Body of pancreas (tissue), 4 donors: ENCODE data around the gene GRID2IP. TPM values are rescaled to one million over a fixed set of nuclear protein-coding genes. Genes with fewer than 3 reads are reported as not detected.

Experiments
- ATAC-seq: fragments of 150-250 bp; one replicate; pipeline ENCODE4 v1.9.1; 2016
- DNase-seq, 4 donors: peaks; one replicate each; pipeline ENCODE4 v3.0.0-alpha.2; 2019
- H3K27ac ChIP-seq, 4 donors: fragments of 200-600 bp; sonication (generic); 1 replicate in 3 of 4; 2 replicates in 1 of 4; pipeline versions ENCODE4 v1.5.1 to v1.6.1; 2016 to 2019; ENCODE audit warnings: mild to moderate bottlenecking in 1 of 4, mixed read lengths in 1 of 4, moderate library complexity in 1 of 4
- H3K27me3 ChIP-seq, 2 donors: fragments of 200-600 bp; sonication (generic); one replicate each; pipeline ENCODE4 v1.6.0; 2016; ENCODE audit warnings: mild to moderate bottlenecking in 1 of 2
- H3K36me3 ChIP-seq, 2 donors: fragments of 200-600 bp; sonication (generic); replicated peaks in 1 of 2; 2 replicates each; pipeline ENCODE4 v1.5.1; 2016; ENCODE audit warnings: low read depth in 2 of 2; ENCODE audit not compliant: insufficient read depth in 1 of 2
- H3K4me1 ChIP-seq: fragments of 200-600 bp; sonication (generic); one replicate; pipeline ENCODE4 v1.6.0; 2016
- H3K4me3 ChIP-seq, 2 donors: fragments of 200-600 bp; sonication (generic); 1 replicate in 1 of 2; 2 replicates in 1 of 2; pipeline ENCODE4 v1.5.1; 2016 to 2019
- H3K9me3 ChIP-seq, 3 donors: fragments of 200-600 bp; sonication (generic); 1 replicate in 2 of 3; 2 replicates in 1 of 3; pipeline ENCODE4 v1.5.1; 2016
- POLR2A ChIP-seq, 3 donors: fragments of 450-650 bp; IDR thresholded peaks; one replicate each; pipeline ENCODE4 v1.6.1; 2016; ENCODE audit warnings: antibody characterized with exemption in 3 of 3, mild to moderate bottlenecking in 2 of 3
- WGBS, 2 donors: methylation state at CpG; one replicate each; pipeline ENCODE4 v1.1.5; 2017; 5-methylcytosine and 5-hydroxymethylcytosine counted together
- intact Hi-C: fragments of 100-400 bp; cut with DNase I; formaldehyde crosslinking; loops from one replicate; pipeline ENCODE4 v1.15.1; 2023
- total RNA-seq, 2 donors: library from RNA; depleted of rRNA; stranded (reverse); fragments of >200 nt; gene quantifications; one replicate each; pipeline ENCODE4 v1.1.0, GENCODE V29; 2016
- TF ChIP-seq, protein P1 (sequence below), 7 experiments: fragments of 450-650 bp in 4 of 7; fragments of 200-600 bp in 3 of 7; sonication (generic) in 3 of 7; IDR thresholded peaks; one replicate each; pipeline ENCODE4 v1.5.1; 2016 to 2019; ENCODE audit warnings: antibody characterized with exemption in 7 of 7

The GRID2IP gene
- total RNA-seq, 2 donors from 2014 or later: 1.0 to 1.6 TPM

DNA sequence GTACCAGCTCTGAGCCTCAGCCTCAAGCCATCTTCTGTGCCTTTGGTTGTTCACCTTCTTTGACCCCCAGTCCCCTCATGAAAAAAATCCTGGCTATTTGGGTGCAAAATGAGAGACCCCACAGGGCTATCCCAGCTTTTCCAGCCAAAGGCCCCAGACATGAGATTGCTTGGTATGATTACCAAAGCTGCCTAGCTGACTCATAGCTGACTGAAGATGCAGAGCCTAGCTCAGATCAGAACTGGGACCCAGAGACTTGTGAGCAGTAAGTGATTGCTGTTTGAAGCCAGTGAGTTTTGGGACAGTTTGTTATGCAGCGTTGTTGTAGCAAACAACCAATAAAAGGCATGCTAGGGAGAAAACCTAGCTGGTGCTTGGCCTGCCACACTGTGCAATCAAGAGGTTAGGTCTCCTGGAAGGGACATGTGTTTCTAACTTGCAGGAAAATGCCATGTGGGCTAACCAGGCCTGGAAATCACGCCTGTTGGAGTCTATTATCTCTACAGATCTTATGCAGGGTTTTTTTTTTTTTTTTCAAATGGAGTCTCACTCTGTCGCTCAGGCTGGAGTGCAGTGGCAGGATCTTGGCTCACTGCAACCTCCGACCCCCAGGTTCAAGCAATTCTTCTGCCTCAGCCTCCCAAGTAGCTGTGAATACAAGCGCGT is 55.5 kb downstream of the GRID2IP start:
- ATAC-seq: no peak
- Histone ChIP-seq H3K36me3 (no peaks in the 10 kb centered on the region), H3K4me1 (no peaks in the 10 kb centered on the region), H3K4me3 (no peak overlapping the region), H3K9me3 (no peaks in the 10 kb centered on the region), H3K27me3 (no peaks in the 10 kb centered on the region), H3K27ac (no peak overlapping the region)
- intact Hi-C loops: no loop called here
- TF ChIP-seq, protein P1, sequence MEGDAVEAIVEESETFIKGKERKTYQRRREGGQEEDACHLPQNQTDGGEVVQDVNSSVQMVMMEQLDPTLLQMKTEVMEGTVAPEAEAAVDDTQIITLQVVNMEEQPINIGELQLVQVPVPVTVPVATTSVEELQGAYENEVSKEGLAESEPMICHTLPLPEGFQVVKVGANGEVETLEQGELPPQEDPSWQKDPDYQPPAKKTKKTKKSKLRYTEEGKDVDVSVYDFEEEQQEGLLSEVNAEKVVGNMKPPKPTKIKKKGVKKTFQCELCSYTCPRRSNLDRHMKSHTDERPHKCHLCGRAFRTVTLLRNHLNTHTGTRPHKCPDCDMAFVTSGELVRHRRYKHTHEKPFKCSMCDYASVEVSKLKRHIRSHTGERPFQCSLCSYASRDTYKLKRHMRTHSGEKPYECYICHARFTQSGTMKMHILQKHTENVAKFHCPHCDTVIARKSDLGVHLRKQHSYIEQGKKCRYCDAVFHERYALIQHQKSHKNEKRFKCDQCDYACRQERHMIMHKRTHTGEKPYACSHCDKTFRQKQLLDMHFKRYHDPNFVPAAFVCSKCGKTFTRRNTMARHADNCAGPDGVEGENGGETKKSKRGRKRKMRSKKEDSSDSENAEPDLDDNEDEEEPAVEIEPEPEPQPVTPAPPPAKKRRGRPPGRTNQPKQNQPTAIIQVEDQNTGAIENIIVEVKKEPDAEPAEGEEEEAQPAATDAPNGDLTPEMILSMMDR (IDR thresholded peaks at IDR 0.05): no peak
- no peak for TF ChIP-seq POLR2A (IDR thresholded peaks at IDR 0.05)
- 90 to 97% methylated on average over 5 to 6 of the region's 6 CpGs for WGBS, 2 donors
- no peak for DNase-seq

DNA sequence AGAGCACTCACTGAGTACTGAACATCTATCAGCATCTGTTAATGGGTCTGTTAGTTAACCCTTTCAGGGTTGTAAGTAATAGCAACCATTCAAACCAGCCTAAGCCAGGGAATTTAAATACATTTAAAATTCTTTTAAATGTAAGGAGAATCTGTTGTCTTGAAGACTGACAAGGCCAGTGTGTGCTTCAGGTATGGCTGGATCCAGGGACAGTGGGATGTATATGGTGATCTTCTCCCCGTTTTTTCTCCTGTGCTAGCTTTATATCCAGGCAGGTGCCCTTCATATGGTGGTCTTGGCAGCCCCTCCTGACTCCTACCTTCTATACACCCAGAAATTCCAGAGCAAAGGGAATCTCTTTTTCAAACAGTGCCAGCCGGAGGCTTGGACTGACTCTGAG is 56.9 kb downstream of the GRID2IP start:
- Histone ChIP-seq H3K27me3 (no peaks in the 10 kb centered on the region), H3K4me1 (no peaks in the 10 kb centered on the region), H3K9me3 (no peaks in the 10 kb centered on the region), H3K27ac (no peak overlapping the region), H3K4me3 (no peak overlapping the region), H3K36me3 (no peaks in the 10 kb centered on the region)
- DNase-seq (no peak), ATAC-seq (no peak)
- intact Hi-C loops: no loop called here
- WGBS, 2 donors: 83 to 100% methylated on average over 2 of the region's 2 CpGs
- TF ChIP-seq, protein P1 (IDR thresholded peaks at IDR 0.05): no peak

DNA sequence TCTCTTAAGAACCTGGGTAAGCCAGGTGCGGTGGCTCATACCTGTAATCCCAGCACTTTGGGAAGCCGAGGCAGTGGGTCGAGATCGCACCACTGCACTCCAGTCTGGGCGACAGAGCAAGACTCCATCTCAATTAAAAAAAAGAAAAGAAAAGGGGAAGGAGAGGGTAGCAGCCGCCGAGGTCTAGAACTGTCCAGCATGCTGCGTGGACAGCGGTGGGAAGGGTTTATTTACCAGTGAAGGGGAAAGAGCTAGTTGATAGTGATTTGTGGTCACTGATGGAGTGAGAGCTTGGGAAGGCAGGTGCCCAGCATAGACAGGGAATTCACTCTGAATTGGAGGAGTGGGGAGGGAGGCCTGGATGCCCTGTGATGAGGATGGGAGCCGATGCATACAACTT is 60.1 kb downstream of the GRID2IP start:
- Histone ChIP-seq H3K4me1 (no peaks in the 10 kb centered on the region), H3K4me3 (no peak overlapping the region)

DNA sequence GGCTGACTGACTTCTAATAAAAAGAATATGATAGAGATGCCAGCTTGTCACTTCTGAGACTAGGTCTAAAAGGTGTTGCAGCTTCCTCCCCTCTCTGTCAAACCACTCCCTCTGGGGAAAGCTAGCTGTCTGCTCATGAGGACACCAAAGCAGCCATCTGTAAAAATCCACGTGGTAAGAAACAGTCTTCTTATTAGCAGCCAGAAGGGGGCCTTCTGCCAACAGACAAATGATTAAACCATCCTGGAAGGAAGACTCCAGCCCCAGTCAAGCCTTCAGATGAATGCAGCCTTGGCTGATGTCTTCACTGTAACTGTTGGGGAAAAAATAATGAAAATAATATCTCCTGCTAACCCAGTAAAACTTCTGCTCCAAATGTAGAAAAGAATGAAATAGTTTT is 61.6 kb downstream of the GRID2IP start:
- intact Hi-C loops: no loop called here
- no peak for DNase-seq
- Histone ChIP-seq H3K4me3 (no peak overlapping the region), H3K36me3 (no peaks in the 10 kb centered on the region), H3K27me3 (no peaks in the 10 kb centered on the region), H3K27ac (no peak overlapping the region), H3K9me3 (no peaks in the 10 kb centered on the region), H3K4me1 (peaks cover 4% of the 10 kb centered on the region)
- no peak for ATAC-seq
- WGBS, 2 donors: 29% methylated on average over 1 of the region's 1 CpG
- no peak for TF ChIP-seq POLR2A (IDR thresholded peaks at IDR 0.05)
- TF ChIP-seq, protein P1 (IDR thresholded peaks at IDR 0.05): no peak

More for the DNA sequence above, 60.1 kb downstream of the GRID2IP start:
- 87 to 88% methylated on average over 9 to 10 of the region's 10 CpGs for WGBS, 2 donors
- Histone ChIP-seq H3K27me3 (no peaks in the 10 kb centered on the region), H3K36me3 (no peaks in the 10 kb centered on the region), H3K27ac (no peak overlapping the region), H3K9me3 (no peaks in the 10 kb centered on the region)
- DNase-seq (no peak), ATAC-seq (no peak)
- TF ChIP-seq POLR2A (IDR thresholded peaks at IDR 0.05): no peak
- TF ChIP-seq, protein P1 (IDR thresholded peaks at IDR 0.05): no peak
- intact Hi-C loops: no loop called here

DNA sequence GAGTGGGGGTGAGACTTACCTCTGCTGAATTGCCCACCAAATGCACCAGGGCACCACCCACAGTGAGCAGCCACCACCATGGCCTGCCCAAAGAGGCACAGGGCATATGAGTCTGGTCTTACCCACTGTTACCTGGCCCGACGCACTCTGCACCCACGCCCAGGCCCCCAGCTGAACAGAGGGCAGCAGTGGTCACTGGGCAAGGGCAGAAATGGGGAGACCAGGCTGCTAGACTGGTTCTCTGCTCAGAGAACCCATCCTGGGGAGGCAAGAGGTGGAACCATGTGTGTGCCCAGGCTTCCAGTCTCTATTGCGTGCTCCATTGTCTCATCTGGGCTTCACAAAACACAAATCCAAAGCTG is 64.1 kb downstream of the GRID2IP start:
- Histone ChIP-seq H3K9me3 (no peaks in the 10 kb centered on the region), H3K36me3 (no peaks in the 10 kb centered on the region), H3K4me3 (no peak overlapping the region), H3K4me1 (peaks cover 13% of the 10 kb centered on the region), H3K27me3 (no peaks in the 10 kb centered on the region), H3K27ac (no peak overlapping the region)
- TF ChIP-seq, protein P1 (IDR thresholded peaks at IDR 0.05): no peak
- TF ChIP-seq POLR2A (IDR thresholded peaks at IDR 0.05): no peak
- WGBS, 2 donors: 96 to 100% methylated on average over 1 to 3 of the region's 4 CpGs
- no peak for ATAC-seq
- no peak for DNase-seq
- intact Hi-C loops: no loop called here
